ENCODE results near the gene CSMD2.

CSMD2 gene

DNA sequence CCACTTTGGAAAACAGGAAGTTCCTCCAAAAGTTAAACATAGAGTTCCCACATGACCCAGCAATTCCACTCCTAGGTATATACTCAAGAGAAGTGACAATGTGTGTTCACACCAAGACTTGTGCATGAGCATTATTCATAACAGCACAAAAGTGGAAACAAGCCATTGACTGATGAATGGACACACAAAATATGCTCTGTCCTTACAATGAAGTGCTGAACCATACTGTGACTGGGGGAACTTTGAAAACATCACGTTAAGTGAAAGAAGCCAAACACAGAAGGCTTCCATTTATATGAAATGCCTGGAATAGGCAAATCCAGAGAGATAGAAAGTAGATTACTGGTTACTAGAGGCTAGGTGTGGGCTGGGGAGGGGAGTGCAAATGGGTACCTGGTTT is 542.3 kb downstream of the CSMD2 start:
- CTCF ChIA-PET, result no interaction called here
- no peak for TF ChIP-seq FOXK2 (IDR thresholded peaks at IDR 0.05)
- no peak for TF ChIP-seq PKNOX1 (IDR thresholded peaks at IDR 0.05)
- TF ChIP-seq SP1 (IDR thresholded peaks at IDR 0.05), result no peak
- POLR2A ChIA-PET, result no interaction called here
- no peak for DNase-seq (ENCODE audit: extremely low spot score)

DNA sequence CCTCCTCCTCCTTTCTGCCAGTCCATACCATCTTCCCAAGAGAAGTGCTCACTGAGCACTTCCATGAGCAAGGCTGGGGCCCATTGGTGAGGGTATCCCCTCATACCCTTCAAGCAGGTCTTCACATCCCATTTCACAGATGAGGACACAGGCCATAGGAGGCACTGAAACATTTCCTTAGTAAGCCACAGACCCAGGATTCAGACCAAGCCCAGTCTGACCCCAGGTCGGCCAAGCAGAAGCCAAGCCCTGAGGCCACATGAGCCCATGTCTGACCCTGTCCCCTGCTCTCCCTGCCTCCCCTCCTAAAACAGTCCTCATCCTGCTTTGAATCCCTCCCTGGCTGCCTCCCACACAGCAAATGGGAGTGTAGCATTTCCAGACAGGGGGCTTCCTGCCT is 546.4 kb downstream of the CSMD2 start:
- TF ChIP-seq ELF4 (IDR thresholded peaks at IDR 0.05), result no peak
- TF ChIP-seq ARNT (IDR thresholded peaks at IDR 0.05), result no peak
- no peak for TF ChIP-seq CTBP1 (IDR thresholded peaks at IDR 0.05; ENCODE audit: borderline replicate concordance)
- no peak for TF ChIP-seq BHLHE40 (IDR thresholded peaks at IDR 0.05; ENCODE audit: borderline replicate concordance)
- no peak for TF ChIP-seq LEF1 (IDR thresholded peaks at IDR 0.05; ENCODE audit: borderline replicate concordance)
- TF ChIP-seq FOXK2 (IDR thresholded peaks at IDR 0.05), result no peak
- TF ChIP-seq FOXA1 (IDR thresholded peaks at IDR 0.05), result no peak
- no peak for TF ChIP-seq FOXM1 (IDR thresholded peaks at IDR 0.05; ENCODE audit: borderline replicate concordance)
- TF ChIP-seq SUZ12 (IDR thresholded peaks at IDR 0.05), result no peak
- TF ChIP-seq L3MBTL2 (conservative IDR thresholded peaks at IDR 0.05), result no peak
- TF ChIP-seq ZNF384 (IDR thresholded peaks at IDR 0.05), result no peak
- ChIA-PET CTCF (interaction anchor here (1.4 kb wide), 1 partner anchor 14 kb away, joined by 4 read pairs; no protein-coding TSS in a partner anchor), POLR2A (no interaction called here)
- no peak for DNase-seq (ENCODE audit: extremely low spot score)

- TF ChIP-seq LEF1 (IDR thresholded peaks at IDR 0.05; ENCODE audit: borderline replicate concordance) (no peak), HDGF (IDR thresholded peaks at IDR 0.05; ENCODE audit: borderline replicate concordance) (no peak), ELF4 (IDR thresholded peaks at IDR 0.05) (no peak), ZNF384 (IDR thresholded peaks at IDR 0.05) (no peak), SP1 (IDR thresholded peaks at IDR 0.05) (no peak), PKNOX1 (IDR thresholded peaks at IDR 0.05) (no peak), FOXM1 (IDR thresholded peaks at IDR 0.05; ENCODE audit: borderline replicate concordance) (no peak), CTBP1 (IDR thresholded peaks at IDR 0.05; ENCODE audit: borderline replicate concordance) (no peak), L3MBTL2 (conservative IDR thresholded peaks at IDR 0.05) (no peak), FOXA1 (IDR thresholded peaks at IDR 0.05) (no peak), SUZ12 (IDR thresholded peaks at IDR 0.05) (no peak), ARNT (IDR thresholded peaks at IDR 0.05) (no peak), TARDBP (IDR thresholded peaks at IDR 0.05) (no peak), NFRKB (IDR thresholded peaks at IDR 0.05) (no peak), BHLHE40 (IDR thresholded peaks at IDR 0.05; ENCODE audit: borderline replicate concordance) (no peak), FOXK2 (IDR thresholded peaks at IDR 0.05) (no peak)
- ChIA-PET POLR2A (no interaction called here), CTCF (interaction anchor here (1.4 kb wide), 1 partner anchor 16 kb away, joined by 4 read pairs; no protein-coding TSS in a partner anchor)
- no peak for DNase-seq (ENCODE audit: extremely low spot score)
Measured at GRCh38 chr1:33617451-33617850, 547.6 kb downstream of the CSMD2 start.

DNA sequence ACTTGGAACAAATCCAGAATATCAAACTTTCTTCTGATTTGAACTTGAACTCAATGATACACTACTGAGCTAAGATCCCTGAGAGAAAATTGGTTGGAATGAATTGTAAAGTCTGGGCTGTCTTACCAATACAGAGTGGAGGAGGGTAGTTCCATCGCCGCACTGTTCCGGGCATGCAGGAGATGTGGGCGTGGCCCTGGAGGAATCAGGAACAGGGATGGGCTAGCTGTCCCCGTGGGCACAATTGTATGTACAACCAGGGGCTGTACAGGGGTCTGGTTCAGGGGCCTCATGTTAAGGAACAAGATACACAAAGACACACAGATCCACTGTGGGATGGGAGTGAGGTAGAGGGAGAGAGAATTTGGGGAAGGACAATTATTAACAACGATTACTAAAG is 548.2 kb downstream of the CSMD2 start:
- ChIA-PET POLR2A (no interaction called here), CTCF (no interaction called here)
- no peak for TF ChIP-seq ELF4 (IDR thresholded peaks at IDR 0.05)
- TF ChIP-seq LEF1 (IDR thresholded peaks at IDR 0.05; ENCODE audit: borderline replicate concordance), result no peak
- no peak for TF ChIP-seq SUZ12 (IDR thresholded peaks at IDR 0.05)
- no peak for TF ChIP-seq BHLHE40 (IDR thresholded peaks at IDR 0.05; ENCODE audit: borderline replicate concordance)
- no peak for TF ChIP-seq CTBP1 (IDR thresholded peaks at IDR 0.05; ENCODE audit: borderline replicate concordance)
- no peak for TF ChIP-seq SP1 (IDR thresholded peaks at IDR 0.05)
- no peak for TF ChIP-seq ARNT (IDR thresholded peaks at IDR 0.05)
- no peak for TF ChIP-seq L3MBTL2 (conservative IDR thresholded peaks at IDR 0.05)
- TF ChIP-seq ZNF384 (IDR thresholded peaks at IDR 0.05), result no peak
- no peak for TF ChIP-seq PKNOX1 (IDR thresholded peaks at IDR 0.05)
- TF ChIP-seq FOXM1 (IDR thresholded peaks at IDR 0.05; ENCODE audit: borderline replicate concordance), result no peak
- TF ChIP-seq HDGF (IDR thresholded peaks at IDR 0.05; ENCODE audit: borderline replicate concordance), result no peak
- no peak for TF ChIP-seq FOXA1 (IDR thresholded peaks at IDR 0.05)
- no peak for TF ChIP-seq NFRKB (IDR thresholded peaks at IDR 0.05)
- no peak for TF ChIP-seq FOXK2 (IDR thresholded peaks at IDR 0.05)
- no peak for TF ChIP-seq TARDBP (IDR thresholded peaks at IDR 0.05)
- no peak for DNase-seq (ENCODE audit: extremely low spot score)

- CTCF ChIA-PET, result no interaction called here
- no peak for TF ChIP-seq ELF4 (IDR thresholded peaks at IDR 0.05)
- TF ChIP-seq ARNT (IDR thresholded peaks at IDR 0.05), result no peak
- no peak for TF ChIP-seq BHLHE40 (IDR thresholded peaks at IDR 0.05; ENCODE audit: borderline replicate concordance)
- no peak for TF ChIP-seq PKNOX1 (IDR thresholded peaks at IDR 0.05)
- no peak for TF ChIP-seq FOXK2 (IDR thresholded peaks at IDR 0.05)
- TF ChIP-seq FOXA1 (IDR thresholded peaks at IDR 0.05), result no peak
- no peak for TF ChIP-seq LEF1 (IDR thresholded peaks at IDR 0.05; ENCODE audit: borderline replicate concordance)
- no peak for TF ChIP-seq SP1 (IDR thresholded peaks at IDR 0.05)
- TF ChIP-seq TARDBP (IDR thresholded peaks at IDR 0.05), result no peak
- POLR2A ChIA-PET, result no interaction called here
- DNase-seq (ENCODE audit: extremely low spot score), result no peak
Measured at GRCh38 chr1:33615546-33615945, 549.5 kb downstream of the CSMD2 start.

- ChIA-PET CTCF (interaction anchor here (0.6 kb wide), 1 partner anchor 313 kb away, joined by 3 read pairs; no protein-coding TSS in a partner anchor), POLR2A (interaction anchor here (0.7 kb wide), 1 partner anchor 234 kb away, joined by 3 read pairs; no protein-coding TSS in a partner anchor)
- DNase-seq (ENCODE audit: extremely low spot score), result no peak
- no peak for TF ChIP-seq NFRKB (IDR thresholded peaks at IDR 0.05)
- no peak for TF ChIP-seq SUZ12 (IDR thresholded peaks at IDR 0.05)
- TF ChIP-seq HDGF (IDR thresholded peaks at IDR 0.05; ENCODE audit: borderline replicate concordance), result no peak
- TF ChIP-seq FOXK2 (IDR thresholded peaks at IDR 0.05), result no peak
- TF ChIP-seq TARDBP (IDR thresholded peaks at IDR 0.05), result no peak
- no peak for TF ChIP-seq LEF1 (IDR thresholded peaks at IDR 0.05; ENCODE audit: borderline replicate concordance)
- no peak for TF ChIP-seq FOXM1 (IDR thresholded peaks at IDR 0.05; ENCODE audit: borderline replicate concordance)
- TF ChIP-seq BHLHE40 (IDR thresholded peaks at IDR 0.05; ENCODE audit: borderline replicate concordance), result no peak
Measured at GRCh38 chr1:33610864-33611455, 554.1 kb downstream of the CSMD2 start.

Measured in HEK293T (cell line).